ENCODE results near the gene FGR. TPM values are rescaled to one million over a fixed set of nuclear protein-coding genes. Genes with fewer than 3 reads are reported as not detected.
A peak's percentile ranks its signal among the peaks of the same experiment; 100 is the strongest.

Gene FGR
- total and polyA plus RNA-seq, 2 of the 13 experiments (the other 11 are each of a cell fraction or from before 2014, with no cell fraction given): not detected

- TF ChIP-seq ZNF780A (CRISPR knock-in tag; IDR thresholded peaks at IDR 0.05) (no peak), ZBTB21 (CRISPR knock-in tag; IDR thresholded peaks at IDR 0.05) (no peak), CHD4 (IDR thresholded peaks at IDR 0.05; ENCODE audit: borderline replicate concordance, low read length) (0 out of 2 replicates have a peak, but pooled peaks have one; percentile 18), CBX2 (IDR thresholded peaks at IDR 0.05; ENCODE audit: low read depth, low read length) (no peak), CBX2 (CRISPR knock-in tag; IDR thresholded peaks at IDR 0.05; ENCODE audit: low read depth) (no peak), ZNF441 (CRISPR knock-in tag; IDR thresholded peaks at IDR 0.05; ENCODE audit: borderline replicate concordance) (peak; percentile 37; the same call in 1 of the 2 replicates), CEBPZ (IDR thresholded peaks at IDR 0.05; ENCODE audit: low read length) (no peak), ZNF784 (CRISPR knock-in tag; IDR thresholded peaks at IDR 0.05; ENCODE audit: borderline replicate concordance) (peak; percentile 81; the same call in 1 of the 2 replicates), EP300 (IDR thresholded peaks at IDR 0.05; ENCODE audit: low read depth in 2 of 2, low read length in 2 of 2) (peak in 1 of 2 experiments; percentile 96; a peak in 2 of 4 replicates), EP300 (CRISPR knock-in tag; IDR thresholded peaks at IDR 0.05; ENCODE audit: borderline replicate concordance) (peak; percentile 91), ZNF674 (CRISPR knock-in tag; IDR thresholded peaks at IDR 0.05; ENCODE audit: low read depth) (no peak), ZNF598 (CRISPR knock-in tag; IDR thresholded peaks at IDR 0.05; ENCODE audit: borderline replicate concordance) (peak; percentile 48; the same call in 1 of the 2 replicates), ZNF737 (CRISPR knock-in tag; IDR thresholded peaks at IDR 0.05; ENCODE audit: borderline replicate concordance) (no peak), ZFX (CRISPR knock-in tag; IDR thresholded peaks at IDR 0.05; ENCODE audit: low read depth) (peak; percentile 84), SSRP1 (CRISPR knock-in tag; IDR thresholded peaks at IDR 0.05) (peak; percentile 88; the same call in 1 of the 2 replicates), HNRNPK (IDR thresholded peaks at IDR 0.05; ENCODE audit: low read depth, low read length, poor library complexity, severe bottlenecking) (no peak), HOXA7 (CRISPR knock-in tag; IDR thresholded peaks at IDR 0.05) (no peak), SMAD3 (CRISPR knock-in tag; IDR thresholded peaks at IDR 0.05) (peak; percentile 51; the same call in 1 of the 2 replicates), FOXO4 (CRISPR knock-in tag; conservative IDR thresholded peaks at IDR 0.05) (no peak), ELF3 (CRISPR knock-in tag; IDR thresholded peaks at IDR 0.05) (peak; percentile 83)
- TF ChIP-seq, protein P1, sequence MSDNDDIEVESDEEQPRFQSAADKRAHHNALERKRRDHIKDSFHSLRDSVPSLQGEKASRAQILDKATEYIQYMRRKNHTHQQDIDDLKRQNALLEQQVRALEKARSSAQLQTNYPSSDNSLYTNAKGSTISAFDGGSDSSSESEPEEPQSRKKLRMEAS (IDR thresholded peaks at IDR 0.05): peak; percentile 67
- TF ChIP-seq, protein P2, sequence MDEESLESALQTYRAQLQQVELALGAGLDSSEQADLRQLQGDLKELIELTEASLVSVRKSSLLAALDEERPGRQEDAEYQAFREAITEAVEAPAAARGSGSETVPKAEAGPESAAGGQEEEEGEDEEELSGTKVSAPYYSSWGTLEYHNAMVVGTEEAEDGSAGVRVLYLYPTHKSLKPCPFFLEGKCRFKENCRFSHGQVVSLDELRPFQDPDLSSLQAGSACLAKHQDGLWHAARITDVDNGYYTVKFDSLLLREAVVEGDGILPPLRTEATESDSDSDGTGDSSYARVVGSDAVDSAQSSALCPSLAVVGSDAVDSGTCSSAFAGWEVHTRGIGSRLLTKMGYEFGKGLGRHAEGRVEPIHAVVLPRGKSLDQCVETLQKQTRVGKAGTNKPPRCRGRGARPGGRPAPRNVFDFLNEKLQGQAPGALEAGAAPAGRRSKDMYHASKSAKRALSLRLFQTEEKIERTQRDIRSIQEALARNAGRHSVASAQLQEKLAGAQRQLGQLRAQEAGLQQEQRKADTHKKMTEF (CRISPR knock-in tag; IDR thresholded peaks at IDR 0.05): peak; percentile 86
Observed at GRCh38 chr1:27607239-27607804, 27.7 kb downstream of the FGR start (continued).
